ENCODE results near the gene BMERB1.

GRCh38 chr16:15544405-15544804 lies 110.0 kb downstream of the BMERB1 start:
- TF ChIP-seq POLR2AphosphoS5 (IDR thresholded peaks at IDR 0.05) (no peak), CTCF (IDR thresholded peaks at IDR 0.05) (no peak)
